DND-41 (cell line): Measurements from ENCODE around the gene JAZF1.

Source experiments
- ATAC-seq: fragments of 200-7000 bp; cut with Tn5 transposase; 3 replicates; pipeline ENCODE4 v1.9.1; 2021; ENCODE audit warnings: low read depth; ENCODE audit not compliant: insufficient read depth
- DNase-seq: peaks from one replicate; pipeline ENCODE4 v3.0.0-alpha.2; 2020
- H2AFZ ChIP-seq: 2 replicates; pipeline ENCODE4 v1.6.0; 2012; ENCODE audit warnings: low read depth, low read length
- H3K27ac ChIP-seq: 2 replicates; pipeline ENCODE4 v1.5.1; 2012; ENCODE audit warnings: low read length, inconsistent platforms
- H3K27me3 ChIP-seq: fragments of 200-600 bp; sonication (generic); 2 replicates; pipeline ENCODE4 v1.6.0; 2012; ENCODE audit warnings: low read length, mild to moderate bottlenecking, inconsistent platforms; ENCODE audit not compliant: insufficient read depth, poor library complexity
- H3K36me3 ChIP-seq: 2 replicates; pipeline ENCODE4 v1.5.1; 2012; ENCODE audit warnings: low read length, inconsistent platforms; ENCODE audit not compliant: insufficient read depth
- H3K4me1 ChIP-seq: 2 replicates; pipeline ENCODE4 v1.5.1; 2012; ENCODE audit warnings: mild to moderate bottlenecking, low read length; ENCODE audit not compliant: insufficient read depth
- H3K4me2 ChIP-seq: 2 replicates; pipeline ENCODE4 v1.6.0; 2012; ENCODE audit warnings: mild to moderate bottlenecking, moderate library complexity, low read length, inconsistent platforms; ENCODE audit not compliant: insufficient read depth
- H3K4me3 ChIP-seq, 2 experiments: fragments of 200-600 bp in 1 of 2; shearing (Covaris generic) in 1 of 2; 2 replicates each; pipeline ENCODE4 v1.5.1; 2012 to 2016; ENCODE audit warnings: inconsistent platforms in 2 of 2, low read length in 2 of 2, mild to moderate bottlenecking in 2 of 2, low read depth in 1 of 2, moderate library complexity in 1 of 2
- H3K79me2 ChIP-seq: 2 replicates; pipeline ENCODE4 v1.6.0; 2012; ENCODE audit warnings: low read length, inconsistent platforms; ENCODE audit not compliant: insufficient read depth
- H3K9ac ChIP-seq: 2 replicates; pipeline ENCODE4 v1.6.0; 2012; ENCODE audit warnings: low read depth, mild to moderate bottlenecking, inconsistent platforms, low read length, moderate library complexity
- H3K9me3 ChIP-seq: 2 replicates; pipeline ENCODE4 v1.5.1; 2012; ENCODE audit warnings: low read length, moderate library complexity, mild to moderate bottlenecking, inconsistent platforms; ENCODE audit not compliant: insufficient read depth, severe bottlenecking
- H4K20me1 ChIP-seq: 2 replicates; pipeline ENCODE4 v1.6.0; 2012; ENCODE audit warnings: low read length; ENCODE audit not compliant: insufficient read depth
- EZH2 ChIP-seq: IDR thresholded peaks from 3 replicates; pipeline ENCODE4 v1.6.1; 2012; ENCODE audit warnings: borderline replicate concordance, low read depth, mild to moderate bottlenecking, moderate library complexity, low read length, inconsistent platforms; ENCODE audit not compliant: severe bottlenecking
- TF ChIP-seq, protein P1 (sequence below): IDR thresholded peaks from 2 replicates; pipeline ENCODE4 v1.5.1; 2012; ENCODE audit warnings: borderline replicate concordance, low read length, moderate library complexity, mild to moderate bottlenecking; ENCODE audit not compliant: poor library complexity, severe bottlenecking; ENCODE audit errors: extremely low read depth

Gene JAZF1

GRCh38 chr7:27967639-27968038, 213.0 kb downstream of the JAZF1 start:
- H3K79me2 ChIP-seq: no peaks in the 10 kb centered on the region
- H3K9ac ChIP-seq: no peak overlapping the region
- H3K4me3 ChIP-seq: no peak overlapping the region
- no peaks in the 10 kb centered on the region for H3K36me3 ChIP-seq
- no peaks in the 10 kb centered on the region for H3K27me3 ChIP-seq
- ATAC-seq (no peak), DNase-seq (no peak)
- TF ChIP-seq, protein P1, sequence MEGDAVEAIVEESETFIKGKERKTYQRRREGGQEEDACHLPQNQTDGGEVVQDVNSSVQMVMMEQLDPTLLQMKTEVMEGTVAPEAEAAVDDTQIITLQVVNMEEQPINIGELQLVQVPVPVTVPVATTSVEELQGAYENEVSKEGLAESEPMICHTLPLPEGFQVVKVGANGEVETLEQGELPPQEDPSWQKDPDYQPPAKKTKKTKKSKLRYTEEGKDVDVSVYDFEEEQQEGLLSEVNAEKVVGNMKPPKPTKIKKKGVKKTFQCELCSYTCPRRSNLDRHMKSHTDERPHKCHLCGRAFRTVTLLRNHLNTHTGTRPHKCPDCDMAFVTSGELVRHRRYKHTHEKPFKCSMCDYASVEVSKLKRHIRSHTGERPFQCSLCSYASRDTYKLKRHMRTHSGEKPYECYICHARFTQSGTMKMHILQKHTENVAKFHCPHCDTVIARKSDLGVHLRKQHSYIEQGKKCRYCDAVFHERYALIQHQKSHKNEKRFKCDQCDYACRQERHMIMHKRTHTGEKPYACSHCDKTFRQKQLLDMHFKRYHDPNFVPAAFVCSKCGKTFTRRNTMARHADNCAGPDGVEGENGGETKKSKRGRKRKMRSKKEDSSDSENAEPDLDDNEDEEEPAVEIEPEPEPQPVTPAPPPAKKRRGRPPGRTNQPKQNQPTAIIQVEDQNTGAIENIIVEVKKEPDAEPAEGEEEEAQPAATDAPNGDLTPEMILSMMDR: no peak
- no peak for TF ChIP-seq EZH2
- peaks cover 7% of the 10 kb centered on the region for H3K4me1 ChIP-seq
- no peaks in the 10 kb centered on the region for H4K20me1 ChIP-seq
- no peaks in the 10 kb centered on the region for H3K9me3 ChIP-seq
- H3K27ac ChIP-seq: no peak overlapping the region
- no peak overlapping the region for H2AFZ ChIP-seq
- H3K4me2 ChIP-seq: no peak overlapping the region

GRCh38 chr7:27966219-27966780, 214.3 kb downstream of the JAZF1 start:
- Histone ChIP-seq H3K4me1 (no peaks in the 10 kb centered on the region), H4K20me1 (no peaks in the 10 kb centered on the region), H3K79me2 (no peaks in the 10 kb centered on the region), H2AFZ (no peak overlapping the region), H3K27me3 (no peaks in the 10 kb centered on the region), H3K9ac (no peak overlapping the region), H3K27ac (no peak overlapping the region), H3K9me3 (no peaks in the 10 kb centered on the region), H3K4me3 (no peak overlapping the region), H3K36me3 (no peaks in the 10 kb centered on the region), H3K4me2 (no peak overlapping the region)
- DNase-seq: no peak
- TF ChIP-seq, protein P1: no peak
- no peak for TF ChIP-seq EZH2
- no peak for ATAC-seq

- Histone ChIP-seq H3K79me2 (no peaks in the 10 kb centered on the region), H3K27ac (no peak overlapping the region), H3K4me2 (no peak overlapping the region), H3K9ac (no peak overlapping the region), H3K27me3 (no peaks in the 10 kb centered on the region), H3K9me3 (no peaks in the 10 kb centered on the region), H2AFZ (no peak overlapping the region), H3K4me3 (no peak overlapping the region), H3K36me3 (no peaks in the 10 kb centered on the region), H4K20me1 (no peaks in the 10 kb centered on the region), H3K4me1 (no peaks in the 10 kb centered on the region)
- TF ChIP-seq, protein P1: no peak
- TF ChIP-seq EZH2: no peak
- DNase-seq (no peak), ATAC-seq (no peak)
Observed at GRCh38 chr7:27965650-27966049, 214.9 kb downstream of the JAZF1 start.

DNA sequence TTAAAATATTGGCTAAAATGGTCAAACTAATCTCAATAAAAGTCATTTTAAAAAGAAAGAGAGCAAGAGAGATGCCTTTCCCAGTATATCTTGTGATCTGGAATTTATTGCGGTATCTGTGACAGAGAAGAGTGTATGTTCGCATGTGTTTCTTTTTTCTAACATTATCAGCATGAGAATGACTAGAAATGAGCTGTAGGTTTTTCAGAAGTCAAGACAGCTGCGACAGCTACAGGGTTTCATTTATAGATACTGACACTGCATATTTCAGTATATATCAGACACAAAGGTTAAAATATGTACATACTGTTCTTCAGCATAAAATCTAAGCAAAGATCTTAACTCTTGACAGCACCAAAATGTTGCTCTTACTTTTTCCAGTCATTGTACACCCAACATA, 215.8 kb downstream of the JAZF1 start:
- Histone ChIP-seq H3K4me2 (no peak overlapping the region), H3K36me3 (no peaks in the 10 kb centered on the region), H3K4me1 (no peaks in the 10 kb centered on the region), H4K20me1 (no peaks in the 10 kb centered on the region), H2AFZ (no peak overlapping the region), H3K27ac (no peak overlapping the region), H3K9ac (no peak overlapping the region), H3K4me3 (no peak overlapping the region), H3K9me3 (no peaks in the 10 kb centered on the region), H3K79me2 (no peaks in the 10 kb centered on the region), H3K27me3 (no peaks in the 10 kb centered on the region)
- DNase-seq (no peak), ATAC-seq (no peak)
- no peak for TF ChIP-seq EZH2
- TF ChIP-seq, protein P1: no peak
